Epithelial cell of esophagus (primary cell): Measurements from ENCODE around the gene MROH7.

ENCODE experiments used
- DNase-seq: peaks from one replicate; pipeline ENCODE4 v3.0.0; 2010; ENCODE audit warnings: low read depth
- H3K4me3 ChIP-seq: 2 replicates; pipeline ENCODE4 v1.5.1; 2011; ENCODE audit warnings: mild to moderate bottlenecking, low read length, control low read depth
- TF ChIP-seq, protein P1 (sequence below): IDR thresholded peaks from 2 replicates; pipeline ENCODE4 v1.5.1; 2011; ENCODE audit warnings: low read depth, mild to moderate bottlenecking, low read length, control low read depth, inconsistent platforms; ENCODE audit not compliant: insufficient read depth; ENCODE audit errors: missing control alignments

The MROH7 gene

DNA sequence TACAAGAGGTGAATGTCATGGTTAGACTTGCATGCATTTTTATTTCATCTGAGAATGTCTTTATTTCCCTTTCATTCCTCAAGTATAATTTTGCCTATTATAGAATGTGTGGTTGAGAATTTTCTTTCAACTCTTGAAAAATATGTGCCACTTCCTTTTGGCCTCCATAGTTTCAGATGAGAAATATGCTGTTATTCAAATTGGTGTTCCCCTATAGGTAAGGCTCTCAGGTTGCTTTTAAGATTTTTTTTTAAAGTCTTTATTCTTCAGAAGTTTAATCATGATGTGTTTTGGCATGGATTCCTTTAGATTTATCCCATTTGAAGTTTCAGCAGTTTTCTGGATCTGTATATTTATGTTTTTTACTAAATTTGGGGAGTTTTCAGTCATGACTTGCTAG, 2.1 kb downstream of the MROH7 start:
- DNase-seq, result no peak
- TF ChIP-seq, protein P1, sequence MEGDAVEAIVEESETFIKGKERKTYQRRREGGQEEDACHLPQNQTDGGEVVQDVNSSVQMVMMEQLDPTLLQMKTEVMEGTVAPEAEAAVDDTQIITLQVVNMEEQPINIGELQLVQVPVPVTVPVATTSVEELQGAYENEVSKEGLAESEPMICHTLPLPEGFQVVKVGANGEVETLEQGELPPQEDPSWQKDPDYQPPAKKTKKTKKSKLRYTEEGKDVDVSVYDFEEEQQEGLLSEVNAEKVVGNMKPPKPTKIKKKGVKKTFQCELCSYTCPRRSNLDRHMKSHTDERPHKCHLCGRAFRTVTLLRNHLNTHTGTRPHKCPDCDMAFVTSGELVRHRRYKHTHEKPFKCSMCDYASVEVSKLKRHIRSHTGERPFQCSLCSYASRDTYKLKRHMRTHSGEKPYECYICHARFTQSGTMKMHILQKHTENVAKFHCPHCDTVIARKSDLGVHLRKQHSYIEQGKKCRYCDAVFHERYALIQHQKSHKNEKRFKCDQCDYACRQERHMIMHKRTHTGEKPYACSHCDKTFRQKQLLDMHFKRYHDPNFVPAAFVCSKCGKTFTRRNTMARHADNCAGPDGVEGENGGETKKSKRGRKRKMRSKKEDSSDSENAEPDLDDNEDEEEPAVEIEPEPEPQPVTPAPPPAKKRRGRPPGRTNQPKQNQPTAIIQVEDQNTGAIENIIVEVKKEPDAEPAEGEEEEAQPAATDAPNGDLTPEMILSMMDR, result no peak

DNA sequence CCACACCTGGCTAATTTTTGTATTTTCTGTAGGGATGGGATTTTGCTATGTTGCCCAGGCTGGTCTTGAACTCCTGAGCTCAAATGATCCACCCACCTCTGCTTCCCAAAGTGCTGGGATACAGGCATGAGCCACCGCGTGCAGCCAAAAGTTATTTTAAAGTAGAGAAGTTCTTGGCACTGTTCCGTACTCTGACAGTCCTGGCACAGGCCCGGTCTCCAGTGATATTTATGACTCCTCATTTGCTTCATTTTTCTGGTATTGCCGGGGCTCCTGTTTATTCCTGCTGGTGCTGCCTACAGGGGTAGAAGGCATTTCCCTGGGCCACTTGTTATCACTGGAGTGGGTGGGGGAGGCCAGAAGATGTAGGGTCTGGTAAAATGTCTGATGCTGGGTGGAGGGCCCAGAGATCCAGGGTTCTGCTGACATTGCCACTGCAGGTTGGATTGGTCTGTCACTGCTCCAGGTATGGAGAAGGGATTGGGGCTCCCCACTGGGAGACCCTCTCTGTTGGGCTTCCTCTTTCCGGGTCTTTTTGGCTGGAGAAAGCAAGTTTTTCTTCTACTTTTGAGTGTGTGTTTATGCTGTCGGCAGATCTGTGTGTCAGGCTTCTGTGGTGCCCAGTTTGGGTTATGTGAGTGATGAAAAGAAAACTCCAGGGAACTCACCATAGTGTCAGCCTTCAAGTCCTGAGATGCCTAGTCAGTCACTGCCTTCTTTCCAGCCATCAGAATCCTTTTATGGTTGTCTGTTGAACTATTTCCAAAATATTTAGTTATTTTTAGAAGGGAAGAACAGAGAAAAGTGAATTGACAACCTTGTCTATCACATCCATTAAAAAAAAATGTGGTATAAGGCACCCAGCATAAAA, 4.5 kb downstream of the MROH7 start:
- no peak overlapping the region for H3K4me3 ChIP-seq
- DNase-seq, result no peak
- TF ChIP-seq, protein P1, result no peak

More for the DNA sequence above, 2.1 kb downstream of the MROH7 start:
- no peak overlapping the region for H3K4me3 ChIP-seq

DNA sequence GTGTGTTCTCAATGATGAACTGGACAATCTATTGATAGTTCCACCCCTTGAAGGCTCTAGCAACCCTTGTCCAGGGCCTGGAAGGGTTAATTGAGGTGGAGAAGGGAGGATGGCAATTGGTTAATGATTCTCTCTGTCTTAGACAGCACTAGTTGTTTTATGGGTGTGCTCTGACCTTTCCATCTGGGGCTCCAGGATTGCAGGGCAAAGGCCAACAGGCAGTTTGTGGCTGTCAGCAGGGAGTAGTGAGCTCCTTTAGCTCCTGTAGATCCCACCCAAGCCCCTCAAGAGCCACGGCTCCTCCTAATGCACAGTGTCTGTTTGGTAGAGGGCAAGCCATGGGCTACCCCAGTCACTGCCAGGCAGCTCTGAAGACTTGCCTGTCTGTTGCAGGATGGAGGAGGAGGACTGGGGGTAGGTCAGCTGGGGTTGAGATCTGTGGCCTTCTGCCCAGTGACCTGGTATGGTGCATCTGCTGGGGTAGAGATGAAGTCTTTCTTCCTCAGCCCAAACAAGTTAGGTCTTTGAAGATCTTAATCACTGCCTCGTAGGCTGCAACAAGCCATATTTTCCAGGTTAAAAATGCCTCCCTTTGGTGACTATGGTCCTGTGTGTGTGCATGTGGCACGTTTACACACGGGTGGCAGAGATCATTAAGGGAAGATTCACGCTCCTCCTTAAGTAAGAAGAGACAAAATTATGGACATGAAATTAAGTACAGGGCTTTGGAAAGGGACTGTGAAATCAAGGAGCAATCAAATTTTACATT, 7.7 kb downstream of the MROH7 start:
- TF ChIP-seq, protein P1, result no peak
- DNase-seq, result no peak
- no peak overlapping the region for H3K4me3 ChIP-seq

DNA sequence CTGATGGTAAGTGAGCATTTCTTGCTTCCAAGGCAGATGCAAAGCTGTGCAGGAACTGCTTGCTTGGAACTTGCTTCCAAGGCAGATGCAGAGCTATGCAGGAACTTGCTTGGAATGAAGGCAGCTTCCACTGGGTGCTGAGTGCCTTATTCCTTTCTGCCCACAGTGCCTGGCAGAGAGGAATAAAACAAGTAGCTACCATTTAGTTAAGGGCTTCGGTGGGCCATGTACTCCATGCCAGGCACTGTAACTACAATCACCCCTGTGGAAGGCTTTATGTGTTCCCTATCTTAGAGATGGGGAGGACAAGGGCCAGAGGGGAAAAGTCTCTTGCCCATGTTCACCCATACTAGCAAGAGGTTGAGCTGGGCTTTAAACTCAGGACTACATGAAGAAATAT, 8.3 kb downstream of the MROH7 start:
- DNase-seq, result peak; percentile 43
- TF ChIP-seq, protein P1, result no peak
- no peak overlapping the region for H3K4me3 ChIP-seq

DNA sequence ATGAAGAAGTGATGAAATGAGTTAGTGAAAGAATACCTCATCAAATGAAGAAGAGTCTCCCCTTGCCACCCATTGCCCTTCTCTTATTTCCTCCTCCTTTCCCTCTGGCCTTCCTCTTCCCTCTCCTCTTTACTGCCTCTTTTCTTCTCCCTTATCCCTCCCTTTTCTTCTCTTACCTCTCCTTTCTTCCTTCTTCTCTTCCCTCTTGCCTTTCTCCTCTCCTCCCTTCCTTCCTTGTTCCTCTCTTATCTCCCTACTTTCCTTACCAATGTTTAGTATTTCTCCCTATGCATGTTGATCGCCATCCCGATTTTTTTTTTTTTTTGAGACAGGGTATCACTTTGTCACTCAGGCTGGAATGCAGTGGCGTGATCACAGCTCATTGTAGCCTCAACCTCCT, 8.8 kb downstream of the MROH7 start:
- TF ChIP-seq, protein P1, result no peak
- H3K4me3 ChIP-seq, result no peak overlapping the region
- no peak for DNase-seq

DNA sequence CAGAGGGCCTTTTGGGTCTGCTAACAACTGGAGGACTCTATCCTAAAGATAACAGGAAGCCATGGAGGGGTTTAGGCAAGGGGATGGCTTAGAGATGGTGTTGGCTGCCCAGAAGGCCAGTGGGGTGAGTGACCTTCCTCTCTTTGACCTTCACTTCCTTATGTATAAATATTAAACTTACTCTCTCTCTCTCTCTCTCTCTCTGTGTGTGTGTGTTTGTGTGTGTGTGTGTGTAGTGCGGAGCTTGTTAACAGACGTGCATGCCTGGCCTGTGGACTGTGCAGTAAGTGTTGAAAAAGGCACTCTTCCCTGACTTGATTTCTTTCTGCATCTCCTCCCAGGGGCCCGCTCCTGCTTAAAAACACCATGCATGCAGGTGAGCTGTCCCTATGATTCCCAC, 10.0 kb downstream of the MROH7 start:
- no peak for DNase-seq
- H3K4me3 ChIP-seq, result no peak overlapping the region
- TF ChIP-seq, protein P1, result no peak
